Smooth muscle cell (in vitro differentiated cells): Measurements from ENCODE around the gene VPS26B. TPM values are rescaled to one million over a fixed set of nuclear protein-coding genes. Genes with fewer than 3 reads are reported as not detected.

Source experiments
- DNase-seq: peaks from one replicate; lab custom pipeline; 2025; ENCODE audit not compliant: unreplicated experiment; lab: John Stamatoyannopoulos, UW
- H2AFZ ChIP-seq: fragments of 200-600 bp; sonication (generic); 2 replicates; pipeline ENCODE4 v1.6.0; 2016; ENCODE audit warnings: antibody characterized with exemption, low read depth, mild to moderate bottlenecking
- H3F3A ChIP-seq: fragments of 200-600 bp; sonication (generic); 2 replicates; pipeline ENCODE4 v1.6.0; 2017; ENCODE audit warnings: antibody characterized with exemption, low read depth
- H3K27ac ChIP-seq: fragments of 200-600 bp; sonication (generic); 2 replicates; pipeline ENCODE4 v1.5.1; 2016; ENCODE audit warnings: low read depth, mild to moderate bottlenecking
- H3K27me3 ChIP-seq: fragments of 200-600 bp; sonication (generic); 2 replicates; pipeline ENCODE4 v1.6.1; 2016; ENCODE audit warnings: low read depth, mild to moderate bottlenecking
- H3K36me3 ChIP-seq: fragments of 200-600 bp; sonication (generic); 2 replicates; pipeline ENCODE4 v1.5.1; 2016; ENCODE audit warnings: low read depth
- H3K4me1 ChIP-seq: fragments of 200-600 bp; sonication (generic); 2 replicates; pipeline ENCODE4 v1.5.1; 2016; ENCODE audit warnings: low read depth
- H3K4me2 ChIP-seq: fragments of 200-600 bp; sonication (generic); 2 replicates; pipeline ENCODE4 v1.6.0; 2016; ENCODE audit warnings: mild to moderate bottlenecking
- H3K4me3 ChIP-seq: fragments of 200-600 bp; sonication (generic); 2 replicates; pipeline ENCODE4 v1.5.1; 2016; ENCODE audit warnings: mild to moderate bottlenecking
- H3K79me2 ChIP-seq: fragments of 200-600 bp; sonication (generic); 2 replicates; pipeline ENCODE4 v1.6.0; 2016; ENCODE audit warnings: low read depth, mild to moderate bottlenecking
- H3K9ac ChIP-seq: fragments of 200-600 bp; sonication (generic); 2 replicates; pipeline ENCODE4 v1.6.0; 2016; ENCODE audit warnings: low read depth
- H3K9me3 ChIP-seq: fragments of 200-600 bp; sonication (generic); replicated peaks from 2 replicates; pipeline ENCODE4 v1.5.1; 2016; ENCODE audit warnings: low read depth
- H4K20me1 ChIP-seq: fragments of 200-600 bp; sonication (generic); 2 replicates; pipeline ENCODE4 v1.6.0; 2016; ENCODE audit warnings: low read depth
- CTCF ChIP-seq: fragments of 200-600 bp; sonication (generic); IDR thresholded peaks from 2 replicates; pipeline ENCODE4 v1.5.1; 2017; ENCODE audit warnings: borderline replicate concordance, mild to moderate bottlenecking, antibody characterized with exemption; ENCODE audit not compliant: insufficient read depth, poor library complexity, severe bottlenecking
- WGBS: methylation state at CpG from one replicate; pipeline ENCODE4 v1.1.7; 2016; ENCODE audit warnings: low lambda C conversion rate; 5-methylcytosine and 5-hydroxymethylcytosine counted together
- polyA plus RNA-seq: library from polyadenylated mRNA; unstranded; fragments of >200 nt; fragmentation: Nextera tagmentation; extraction: Ambion mirVana; gene quantifications from 2 replicates; pipeline ENCODE4 v1.2.1, GENCODE V29; 2016
- total RNA-seq: library from RNA; depleted of rRNA; stranded (reverse); fragments of >200 nt; gene quantifications from 2 replicates; pipeline ENCODE4 v1.2.3, GENCODE V29; 2014

VPS26B gene
- total and polyA plus RNA-seq, 2 experiments from 2014 or later, result 30.7 to 48.4 TPM

- Histone ChIP-seq H3K27me3 (no peaks in the 10 kb centered on the region), H3K4me1 (no peaks in the 10 kb centered on the region), H3K4me3 (no peak overlapping the region), H3K4me2 (no peak overlapping the region), H4K20me1 (no peaks in the 10 kb centered on the region), H3K36me3 (no peaks in the 10 kb centered on the region), H3K9ac (no peak overlapping the region), H3F3A (no peaks in the 10 kb centered on the region), H3K27ac (no peak overlapping the region), H3K79me2 (no peaks in the 10 kb centered on the region), H2AFZ (no peak overlapping the region), H3K9me3 (no peaks in the 10 kb centered on the region)
- no peak for DNase-seq
- no peak for TF ChIP-seq CTCF
- 84% methylated on average over 15 of the region's 15 CpGs for WGBS
Measured at GRCh38 chr11:134292661-134293060, 68.2 kb downstream of the VPS26B start.

DNA sequence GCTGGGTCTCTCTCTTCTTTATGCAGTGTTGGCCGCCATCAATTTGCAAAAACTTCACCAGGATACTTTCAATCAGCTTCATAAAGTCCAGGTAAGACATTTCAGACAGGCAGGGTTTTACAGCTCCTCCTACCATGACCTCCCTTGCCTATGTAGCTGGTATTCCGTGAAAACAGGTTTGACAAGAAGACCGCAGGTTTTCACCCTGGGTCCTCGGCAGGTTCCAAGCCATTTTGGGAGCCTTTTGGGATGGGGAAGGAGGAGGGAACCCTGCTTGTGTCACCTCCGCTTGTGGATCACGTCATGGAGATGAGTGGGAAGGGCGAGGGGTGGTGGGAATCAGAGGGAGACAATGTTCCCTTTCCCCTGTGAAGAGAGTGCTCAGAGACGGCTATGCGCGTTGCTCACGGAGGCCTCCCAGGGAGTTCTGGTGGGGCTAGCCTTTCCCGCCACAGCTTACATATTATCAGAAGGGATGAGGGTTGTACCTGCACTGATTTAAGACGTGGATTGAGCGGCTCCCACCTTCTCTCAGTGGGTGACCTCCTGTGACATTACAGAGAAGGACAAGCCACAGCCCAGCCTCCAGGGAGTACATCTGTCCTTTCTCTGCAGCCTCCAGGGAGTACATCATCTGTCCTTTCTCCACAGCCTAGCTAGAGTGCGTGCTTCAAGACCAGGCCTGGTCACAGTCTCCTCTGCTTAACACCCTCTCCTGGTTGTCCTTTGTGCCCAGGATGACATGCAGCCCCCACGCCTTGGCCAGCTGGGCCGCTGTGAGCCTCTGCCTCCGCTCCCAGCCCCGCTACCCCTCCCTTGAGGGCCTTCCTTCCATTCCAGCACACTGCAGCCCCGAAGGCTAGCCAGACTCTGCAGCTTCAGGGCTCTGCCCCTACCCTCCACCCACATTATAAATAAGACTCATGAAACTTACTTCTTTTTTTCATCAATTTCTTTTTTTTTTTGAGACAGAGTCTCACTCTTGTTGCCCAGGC is 68.9 kb downstream of the VPS26B start:
- no peaks in the 10 kb centered on the region for H3K27me3 ChIP-seq
- no peaks in the 10 kb centered on the region for H3K9me3 ChIP-seq
- DNase-seq, result no peak
- H3K36me3 ChIP-seq, result no peaks in the 10 kb centered on the region
- 86% methylated on average over 20 of the region's 20 CpGs for WGBS
- no peak overlapping the region for H3K27ac ChIP-seq
- no peak overlapping the region for H3K4me3 ChIP-seq
- H3K4me2 ChIP-seq, result no peak overlapping the region
- H3K9ac ChIP-seq, result no peak overlapping the region
- no peak for TF ChIP-seq CTCF
- H3K79me2 ChIP-seq, result no peaks in the 10 kb centered on the region
- no peaks in the 10 kb centered on the region for H4K20me1 ChIP-seq
- no peaks in the 10 kb centered on the region for H3K4me1 ChIP-seq
- no peaks in the 10 kb centered on the region for H3F3A ChIP-seq
- no peak overlapping the region for H2AFZ ChIP-seq

GRCh38 chr11:134294664-134295063 is 70.2 kb downstream of the VPS26B start:
- H3K79me2 ChIP-seq, result no peaks in the 10 kb centered on the region
- H3K27ac ChIP-seq, result no peak overlapping the region
- H3K27me3 ChIP-seq, result no peaks in the 10 kb centered on the region
- H3F3A ChIP-seq, result no peaks in the 10 kb centered on the region
- no peak overlapping the region for H2AFZ ChIP-seq
- TF ChIP-seq CTCF, result no peak
- 69% methylated on average over 9 of the region's 9 CpGs for WGBS
- no peaks in the 10 kb centered on the region for H3K9me3 ChIP-seq
- no peak overlapping the region for H3K4me3 ChIP-seq
- H3K4me2 ChIP-seq, result no peak overlapping the region
- no peaks in the 10 kb centered on the region for H4K20me1 ChIP-seq
- DNase-seq, result no peak
- H3K9ac ChIP-seq, result no peak overlapping the region
- H3K4me1 ChIP-seq, result no peaks in the 10 kb centered on the region
- no peaks in the 10 kb centered on the region for H3K36me3 ChIP-seq

Other genes with a start within 250 kb of the VPS26B start
- gene JAM3, start 155.6 kb upstream of the VPS26B start, total RNA-seq, result 75.5 and 91.7 TPM in 2 replicates
- 59.3 and 82.9 TPM in 2 replicates for gene JAM3, start 155.6 kb upstream of the VPS26B start, polyA plus RNA-seq
- 11.0 and 12.9 TPM in 2 replicates for gene NCAPD3, start 704 bp upstream of the VPS26B start, total RNA-seq
- 6.6 and 11.6 TPM in 2 replicates for gene NCAPD3, start 704 bp upstream of the VPS26B start, polyA plus RNA-seq
- gene THYN1, start 28.7 kb downstream of the VPS26B start, total RNA-seq, result 49.7 and 53.1 TPM in 2 replicates
- gene THYN1, start 28.7 kb downstream of the VPS26B start, polyA plus RNA-seq, result 41.3 and 45.4 TPM in 2 replicates
- 12.4 and 14.7 TPM in 2 replicates for gene ACAD8, start 28.9 kb downstream of the VPS26B start, total RNA-seq
- gene ACAD8, start 28.9 kb downstream of the VPS26B start, polyA plus RNA-seq, result 11.5 and 11.7 TPM in 2 replicates
- not detected in 2 replicates for gene GLB1L3, start 51.7 kb downstream of the VPS26B start, total RNA-seq
- not detected in 2 replicates for gene GLB1L3, start 51.7 kb downstream of the VPS26B start, polyA plus RNA-seq
- gene GLB1L2, start 107.3 kb downstream of the VPS26B start, total RNA-seq, result 0.40 and 1.3 TPM in 2 replicates
- gene GLB1L2, start 107.3 kb downstream of the VPS26B start, polyA plus RNA-seq, result 0.25 and 0.83 TPM in 2 replicates
- gene B3GAT1, start 187.6 kb downstream of the VPS26B start, total RNA-seq, result not detected in 2 replicates
- not detected in 2 replicates for gene B3GAT1, start 187.6 kb downstream of the VPS26B start, polyA plus RNA-seq